HG02943 (cell line): ENCODE data around the gene NEUROD2.

Experiments used
- ATAC-seq: cut with Tn5 transposase; IDR thresholded peaks from one replicate; pipeline ENCODE4 v1.9.1; 2021; ENCODE audit warnings: mild to moderate bottlenecking, low read depth, moderate library complexity; ENCODE audit not compliant: unreplicated experiment

NEUROD2 gene

GRCh38 chr17:39635614-39636176 lies 28.0 kb upstream of the NEUROD2 start:
- ATAC-seq = no peak

GRCh38 chr17:39634384-39634871 lies 26.7 kb upstream of the NEUROD2 start:
- no peak for ATAC-seq

- no peak for ATAC-seq
These were observed 26.0 kb upstream of the NEUROD2 start for GRCh38 chr17:39633570-39634183.

- no peak for ATAC-seq
These were observed 24.6 kb upstream of the NEUROD2 start for GRCh38 chr17:39632153-39632941.

GRCh38 chr17:39631403-39631802 lies 23.7 kb upstream of the NEUROD2 start:
- ATAC-seq = no peak

GRCh38 chr17:39629898-39630297 lies 22.2 kb upstream of the NEUROD2 start:
- no peak for ATAC-seq

GRCh38 chr17:39629494-39629880 lies 21.8 kb upstream of the NEUROD2 start:
- ATAC-seq = no peak

GRCh38 chr17:39628655-39629493 lies 21.2 kb upstream of the NEUROD2 start:
- no peak for ATAC-seq

GRCh38 chr17:39627712-39628516 lies 20.2 kb upstream of the NEUROD2 start:
- no peak for ATAC-seq

- no peak for ATAC-seq
These were observed 19.5 kb upstream of the NEUROD2 start for GRCh38 chr17:39627047-39627711.

- ATAC-seq = no peak
These were observed 18.7 kb upstream of the NEUROD2 start, which contains the start of gene PPP1R1B for GRCh38 chr17:39626171-39627046. Gene PPP1R1B, plus strand, starts transcription at chr17:39626952. Its CDS starts 441 bp downstream, at chr17:39627393.

- no peak for ATAC-seq
These were observed 17.6 kb upstream of the NEUROD2 start for GRCh38 chr17:39625198-39625785.

- no peak for ATAC-seq
These were observed 16.6 kb upstream of the NEUROD2 start for GRCh38 chr17:39624313-39624712.

- ATAC-seq = no peak
These were observed 15.7 kb upstream of the NEUROD2 start for GRCh38 chr17:39623356-39623950.

GRCh38 chr17:39622380-39623006 lies 14.8 kb upstream of the NEUROD2 start:
- ATAC-seq = no peak

GRCh38 chr17:39621523-39622379 lies 14.0 kb upstream of the NEUROD2 start:
- no peak for ATAC-seq
